Activated CD4-positive, alpha-beta T cell treated with anti-CD3 and anti-CD28 coated beads for 1 hour (primary cell): Measurements from ENCODE around the gene FXYD3.

Source experiments
- DNase-seq: peaks from one replicate; pipeline ENCODE4 v3.0.0-alpha.2; 2020

Gene FXYD3, protein sequence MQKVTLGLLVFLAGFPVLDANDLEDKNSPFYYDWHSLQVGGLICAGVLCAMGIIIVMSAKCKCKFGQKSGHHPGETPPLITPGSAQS

GRCh38 chr19:35115177-35115951, at the start of gene FXYD3:
FXYD3 (plus strand) TSS chr19:35115823; CDS start chr19:35119377, 3,554 bp downstream.
- no peak for DNase-seq

GRCh38 chr19:35066121-35066520, 49.5 kb upstream of the FXYD3 start:
- DNase-seq = no peak

GRCh38 chr19:35066691-35067563, 48.7 kb upstream of the FXYD3 start:
- peak; percentile 81 for DNase-seq

- DNase-seq = no peak
These were observed 46.5 kb upstream of the FXYD3 start for GRCh38 chr19:35068941-35069634.

DNA sequence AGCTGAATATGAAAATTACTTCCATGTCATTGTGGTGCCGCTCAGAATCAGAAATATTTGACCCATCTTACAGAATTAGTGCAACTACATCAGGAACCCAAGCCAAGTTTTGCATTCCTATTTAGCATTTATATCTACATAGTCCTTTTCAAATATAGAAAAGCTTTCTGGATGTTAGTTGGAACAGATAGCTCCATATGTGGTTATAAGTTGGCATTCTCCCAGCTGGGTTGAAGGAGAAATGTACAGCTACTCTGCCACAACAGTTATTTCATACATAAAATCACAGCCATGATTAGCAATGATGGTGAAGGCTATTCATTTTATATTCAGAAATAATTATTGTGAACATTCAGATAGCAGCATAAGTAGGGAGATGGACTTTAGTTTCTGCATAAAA, 45.9 kb upstream of the FXYD3 start:
- DNase-seq = no peak

GRCh38 chr19:35070471-35070870, 45.2 kb upstream of the FXYD3 start:
- DNase-seq = no peak

GRCh38 chr19:35073516-35073915, 42.1 kb upstream of the FXYD3 start:
- no peak for DNase-seq

- no peak for DNase-seq
These were observed 41.7 kb upstream of the FXYD3 start for GRCh38 chr19:35073941-35074340.

GRCh38 chr19:35074426-35075201, 41.0 kb upstream of the FXYD3 start:
- no peak for DNase-seq

- no peak for DNase-seq
These were observed 40.2 kb upstream of the FXYD3 start for GRCh38 chr19:35075202-35076025.

DNA sequence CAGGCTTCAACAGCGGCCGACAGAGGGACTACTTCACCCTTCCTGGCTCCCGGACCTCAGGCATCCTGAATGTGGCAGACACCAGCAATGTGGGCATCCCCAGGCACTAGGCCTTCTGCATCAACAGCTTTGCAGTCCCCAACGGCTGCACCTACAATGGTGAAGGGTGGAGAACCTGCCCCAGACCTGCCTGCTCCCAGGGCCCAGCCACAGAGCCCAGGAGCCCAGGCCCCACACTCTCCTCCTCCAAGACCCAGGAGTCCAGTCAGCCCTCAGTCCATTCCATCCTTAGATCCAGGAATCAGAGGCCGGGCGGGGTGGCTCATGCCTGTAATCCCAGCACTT, 39.6 kb upstream of the FXYD3 start:
- DNase-seq = no peak

- DNase-seq = no peak
These were observed 39.0 kb upstream of the FXYD3 start for GRCh38 chr19:35076657-35077056.

GRCh38 chr19:35077411-35078223, 38.0 kb upstream of the FXYD3 start:
- DNase-seq = no peak

DNA sequence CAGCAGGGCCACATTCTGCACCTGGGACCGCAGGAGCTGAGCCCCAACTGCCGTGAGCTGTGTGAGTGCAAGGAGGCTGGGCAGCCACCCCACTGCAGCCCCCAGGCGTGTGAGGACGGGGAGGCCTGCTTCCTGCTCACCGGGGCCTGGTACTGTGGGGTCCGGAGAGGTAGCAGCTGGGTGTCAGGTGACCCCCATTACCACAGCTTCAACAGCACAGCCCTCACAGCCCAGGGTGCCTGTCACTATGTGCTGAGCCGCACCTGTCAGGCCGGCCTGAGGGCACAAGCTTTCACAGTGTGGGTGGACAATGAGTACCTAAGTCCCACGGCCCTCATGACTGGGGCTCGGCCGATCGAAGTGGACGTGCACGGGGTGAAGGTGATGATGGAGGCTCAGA, 35.8 kb upstream of the FXYD3 start:
- DNase-seq = no peak

DNA sequence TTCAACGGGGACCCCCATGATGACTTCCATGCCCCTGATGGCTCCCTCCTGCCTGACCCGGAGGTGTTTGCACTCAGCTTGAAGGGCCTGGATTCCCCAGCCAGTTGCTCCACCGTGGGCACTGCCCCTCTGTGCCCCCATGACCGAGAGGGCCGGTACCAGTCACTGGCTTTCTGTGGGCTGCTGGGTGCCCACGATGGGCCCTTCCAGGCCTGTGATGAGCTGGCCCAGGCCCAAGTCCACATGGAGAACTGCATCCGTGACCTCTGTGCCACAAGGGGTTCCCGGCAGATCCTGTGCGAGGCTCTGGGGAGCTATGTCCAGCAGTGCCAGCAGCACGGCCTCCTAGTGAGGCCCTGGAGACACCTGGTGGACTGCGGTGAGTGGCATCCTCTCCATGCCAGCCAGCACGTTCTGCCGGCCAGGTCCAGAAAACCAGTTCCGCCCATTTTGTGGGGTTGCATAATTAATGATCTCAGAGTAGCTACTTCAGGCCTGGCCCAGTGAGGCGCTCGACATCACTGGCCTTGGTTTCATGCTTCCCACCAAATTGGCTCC, 34.9 kb upstream of the FXYD3 start:
- no peak for DNase-seq

DNA sequence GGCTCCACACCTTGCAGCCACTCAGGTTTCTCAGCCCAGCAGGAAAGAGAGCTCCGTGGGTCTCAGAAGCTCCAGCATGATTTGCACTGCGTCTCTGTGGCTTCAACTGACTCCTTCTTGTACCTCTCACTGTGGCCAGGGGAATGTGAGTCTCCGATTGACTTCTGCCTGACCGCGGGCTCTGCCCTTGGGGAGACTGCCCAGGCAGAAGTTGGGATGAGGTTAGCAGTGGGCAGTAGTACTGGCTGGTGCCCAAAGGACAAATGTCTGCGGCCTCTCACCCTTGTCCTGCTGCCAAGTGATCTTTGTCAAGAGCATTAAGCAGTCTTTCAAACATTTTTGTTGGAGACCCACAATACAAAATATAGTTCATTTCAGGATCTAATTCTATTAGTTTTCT, 34.4 kb upstream of the FXYD3 start:
- no peak for DNase-seq

- no peak for DNase-seq
These were observed 31.7 kb upstream of the FXYD3 start for GRCh38 chr19:35083691-35084508.

DNA sequence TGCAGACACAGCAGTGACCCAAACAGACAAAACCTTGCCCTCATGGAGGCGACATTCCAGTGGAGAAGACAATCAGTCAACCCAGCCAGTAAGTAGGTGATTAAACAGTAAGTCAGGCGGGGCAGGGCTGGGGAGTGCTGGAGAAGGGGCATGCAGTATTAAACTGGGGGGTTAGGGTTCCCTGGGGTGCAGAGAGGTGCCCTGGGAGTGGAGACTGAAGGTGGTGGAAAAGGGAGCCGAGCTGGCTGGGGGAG, 31.2 kb upstream of the FXYD3 start:
- DNase-seq = no peak

DNA sequence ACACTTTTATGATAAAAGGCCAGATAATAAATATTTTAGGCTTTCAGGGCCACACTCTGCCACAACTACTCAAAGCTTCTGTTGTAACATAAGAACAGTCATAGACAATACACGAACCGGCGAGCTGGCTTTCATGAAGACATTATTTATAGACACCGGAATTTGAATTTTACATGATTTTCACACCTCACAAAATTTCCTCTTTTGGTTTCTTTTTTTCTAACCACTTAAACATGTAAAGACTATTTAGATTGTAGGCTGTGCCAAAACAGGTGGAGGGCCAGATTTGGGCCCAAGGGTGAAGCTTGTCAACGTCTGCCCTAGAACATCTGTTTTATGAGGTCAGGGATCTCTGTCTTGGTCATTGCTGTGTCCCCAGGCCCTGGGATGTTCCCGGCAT, 29.7 kb upstream of the FXYD3 start:
- no peak for DNase-seq

DNA sequence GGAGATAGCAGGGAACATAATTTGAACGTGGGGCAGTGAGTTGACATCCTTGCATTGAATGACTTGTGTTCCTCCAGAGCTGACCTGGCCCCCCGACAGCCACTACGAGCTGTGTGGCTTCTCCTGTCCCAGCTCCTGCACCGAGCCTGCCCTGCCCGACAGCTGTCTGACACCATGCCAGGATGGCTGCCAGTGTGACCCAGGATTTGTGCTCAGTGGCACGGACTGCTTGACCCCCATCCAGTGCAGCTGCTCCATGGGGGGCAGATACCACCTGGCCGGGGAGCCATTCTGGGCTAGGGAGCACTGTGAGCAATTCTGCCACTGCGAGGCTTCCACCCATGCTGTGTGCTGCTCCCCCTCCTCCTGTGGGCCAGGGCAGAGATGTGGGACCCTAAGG, 29.2 kb upstream of the FXYD3 start:
- DNase-seq = no peak
